Progenitor cell of endocrine pancreas (in vitro differentiated cells): ENCODE measurements around the gene CUX1. TPM values are rescaled to one million over a fixed set of nuclear protein-coding genes. Genes with fewer than 3 reads are reported as not detected.
A peak's percentile ranks its signal among the peaks of the same experiment; 100 is the strongest.
"Not testable (repeated sequence)": the region's sequence is repeated elsewhere in the genome, so short reads cannot be mapped to it uniquely, and the experiment has no call there.

Source experiments
- DNase-seq: peaks from one replicate; pipeline ENCODE4 v3.0.0; 2021; ENCODE audit warnings: low spot score; ENCODE audit not compliant: unreplicated experiment
- H3K27ac Mint-ChIP-seq: 2 replicates; pipeline ENCODE4 v1.8.0; 2021; ENCODE audit warnings: mild to moderate bottlenecking, moderate library complexity, mixed read lengths
- H3K27me3 Mint-ChIP-seq: 2 replicates; pipeline ENCODE4 v1.8.0; 2021; ENCODE audit warnings: mixed read lengths
- H3K36me3 Mint-ChIP-seq: 2 replicates; pipeline ENCODE4 v1.8.0; 2022; ENCODE audit warnings: mixed read lengths; ENCODE audit not compliant: insufficient read depth
- H3K4me1 Mint-ChIP-seq: 2 replicates; pipeline ENCODE4 v1.8.0; 2021; ENCODE audit warnings: low read depth, mixed read lengths
- H3K4me3 Mint-ChIP-seq: 2 replicates; pipeline ENCODE4 v1.8.0; 2021; ENCODE audit warnings: low read depth, mild to moderate bottlenecking, moderate library complexity, mixed read lengths
- H3K9me3 Mint-ChIP-seq: 2 replicates; pipeline ENCODE4 v1.8.0; 2021; ENCODE audit warnings: low read depth, mixed read lengths
- CTCF ChIP-seq: fragments of 200-600 bp; sonication (generic); IDR thresholded peaks from one replicate; pipeline ENCODE4 v1.5.0; 2021; ENCODE audit warnings: antibody characterized with exemption, mild to moderate bottlenecking; ENCODE audit not compliant: unreplicated experiment
- total RNA-seq: library from RNA; stranded (reverse); gene quantifications from 2 replicates; pipeline ENCODE4 v1.2.1, GENCODE V29; 2021

Gene CUX1
- total RNA-seq, 1 donor from 2014 or later: 103 TPM

GRCh38 chr7:102045681-102046372 is 228.4 kb downstream of the CUX1 start:
- H3K4me1 Mint-ChIP-seq: no peaks in the 10 kb centered on the region
- no peak for DNase-seq
- H3K36me3 Mint-ChIP-seq: peaks cover 5% of the 10 kb centered on the region
- no peak overlapping the region for H3K4me3 Mint-ChIP-seq
- no peak for TF ChIP-seq CTCF
- no peaks in the 10 kb centered on the region for H3K27me3 Mint-ChIP-seq
- no peaks in the 10 kb centered on the region for H3K9me3 Mint-ChIP-seq
- H3K27ac Mint-ChIP-seq: no peak overlapping the region

- Mint-ChIP-seq H3K9me3 (no peaks in the 10 kb centered on the region), H3K27me3 (no peaks in the 10 kb centered on the region), H3K4me3 (no peak overlapping the region), H3K27ac (no peak overlapping the region), H3K4me1 (no peaks in the 10 kb centered on the region), H3K36me3 (peaks cover 7% of the 10 kb centered on the region)
- TF ChIP-seq CTCF: no peak
- no peak for DNase-seq
Observed at GRCh38 chr7:102046373-102047117, 229.1 kb downstream of the CUX1 start.

GRCh38 chr7:102047167-102047566 is 229.7 kb downstream of the CUX1 start:
- no peak for DNase-seq
- H3K27ac Mint-ChIP-seq: no peak overlapping the region
- H3K4me3 Mint-ChIP-seq: no peak overlapping the region
- H3K4me1 Mint-ChIP-seq: no peaks in the 10 kb centered on the region
- H3K36me3 Mint-ChIP-seq: peaks cover 8% of the 10 kb centered on the region
- TF ChIP-seq CTCF: no peak
- no peaks in the 10 kb centered on the region for H3K27me3 Mint-ChIP-seq
- H3K9me3 Mint-ChIP-seq: no peaks in the 10 kb centered on the region

- Mint-ChIP-seq H3K4me3 (no peak overlapping the region), H3K9me3 (peaks cover 13% of the 10 kb centered on the region), H3K27ac (no peak overlapping the region), H3K4me1 (no peaks in the 10 kb centered on the region), H3K36me3 (peaks cover 24% of the 10 kb centered on the region), H3K27me3 (no peaks in the 10 kb centered on the region)
- TF ChIP-seq CTCF: no peak
- DNase-seq: no peak
Observed at GRCh38 chr7:102049765-102050164, 232.3 kb downstream of the CUX1 start.

- H3K4me1 Mint-ChIP-seq: no peaks in the 10 kb centered on the region
- H3K36me3 Mint-ChIP-seq: peaks cover 32% of the 10 kb centered on the region
- no peak for DNase-seq
- no peaks in the 10 kb centered on the region for H3K27me3 Mint-ChIP-seq
- no peak overlapping the region for H3K4me3 Mint-ChIP-seq
- no peak for TF ChIP-seq CTCF
- H3K27ac Mint-ChIP-seq: peak overlapping the region; percentile 67
- peaks cover 19% of the 10 kb centered on the region for H3K9me3 Mint-ChIP-seq
Observed at GRCh38 chr7:102050864-102051460, 233.5 kb downstream of the CUX1 start.

- not testable (repeated sequence) for DNase-seq, H3K4me1 Mint-ChIP-seq, H3K4me3 Mint-ChIP-seq, H3K27ac Mint-ChIP-seq, H3K27me3 Mint-ChIP-seq
- H3K9me3 Mint-ChIP-seq: peaks cover 20% of the 10 kb centered on the region
- peaks cover 33% of the 10 kb centered on the region for H3K36me3 Mint-ChIP-seq
Observed at GRCh38 chr7:102051736-102052135, 234.3 kb downstream of the CUX1 start.
